ENCODE data around the gene ECHS1.

DNA sequence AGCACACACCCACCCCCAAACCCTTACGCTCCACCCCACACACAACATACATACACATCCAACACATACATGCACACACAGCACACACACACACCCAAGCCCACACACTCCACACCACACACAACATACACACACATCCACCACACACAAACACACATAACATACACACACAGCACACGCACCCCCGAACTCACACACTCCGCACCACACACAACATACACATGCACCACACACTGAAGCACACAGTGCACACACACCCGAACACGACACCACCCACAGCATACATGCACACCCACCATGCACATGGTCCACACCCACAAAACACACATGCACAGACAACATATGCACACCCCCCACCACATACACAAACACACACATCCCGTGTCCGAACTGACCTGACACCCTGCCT, 24.0 kb downstream of the ECHS1 start:
- TF ChIP-seq, protein P1, sequence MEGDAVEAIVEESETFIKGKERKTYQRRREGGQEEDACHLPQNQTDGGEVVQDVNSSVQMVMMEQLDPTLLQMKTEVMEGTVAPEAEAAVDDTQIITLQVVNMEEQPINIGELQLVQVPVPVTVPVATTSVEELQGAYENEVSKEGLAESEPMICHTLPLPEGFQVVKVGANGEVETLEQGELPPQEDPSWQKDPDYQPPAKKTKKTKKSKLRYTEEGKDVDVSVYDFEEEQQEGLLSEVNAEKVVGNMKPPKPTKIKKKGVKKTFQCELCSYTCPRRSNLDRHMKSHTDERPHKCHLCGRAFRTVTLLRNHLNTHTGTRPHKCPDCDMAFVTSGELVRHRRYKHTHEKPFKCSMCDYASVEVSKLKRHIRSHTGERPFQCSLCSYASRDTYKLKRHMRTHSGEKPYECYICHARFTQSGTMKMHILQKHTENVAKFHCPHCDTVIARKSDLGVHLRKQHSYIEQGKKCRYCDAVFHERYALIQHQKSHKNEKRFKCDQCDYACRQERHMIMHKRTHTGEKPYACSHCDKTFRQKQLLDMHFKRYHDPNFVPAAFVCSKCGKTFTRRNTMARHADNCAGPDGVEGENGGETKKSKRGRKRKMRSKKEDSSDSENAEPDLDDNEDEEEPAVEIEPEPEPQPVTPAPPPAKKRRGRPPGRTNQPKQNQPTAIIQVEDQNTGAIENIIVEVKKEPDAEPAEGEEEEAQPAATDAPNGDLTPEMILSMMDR (IDR thresholded peaks at IDR 0.05) = no peak
- no peak for TF ChIP-seq EZH2 (IDR thresholded peaks at IDR 0.05; ENCODE audit: borderline replicate concordance, insufficient read depth, low read depth, low read length, poor library complexity, severe bottlenecking)

Data from B cell (primary cell).